RWPE1 (cell line): ENCODE data around the gene IMMP2L.

Experiments used
- CTCF ChIA-PET: fragments of 350-600 bp; sonication (Branson Sonifier 250); formaldehyde crosslinking; extraction: SDS; loops from one replicate; lab custom pipeline; 2021; lab: Yijun Ruan, JAX
- POLR2A ChIA-PET: fragments of 400-600 bp; formaldehyde crosslinking; extraction: SDS; loops from one replicate; lab custom pipeline; 2020; ENCODE audit warnings: antibody characterized with exemption; ENCODE audit not compliant: low non-redundant PET; lab: Yijun Ruan, JAX
- DNase-seq: peaks from one replicate; pipeline ENCODE4 v3.0.0; 2012; ENCODE audit warnings: low spot score
- H3K27ac ChIP-seq: fragments of 450-650 bp; 2 replicates; pipeline ENCODE4 v1.5.1; 2017
- TF ChIP-seq, protein P1 (sequence below): fragments of 450-650 bp; conservative IDR thresholded peaks from 2 replicates; pipeline ENCODE4 v1.5.1; 2017; ENCODE audit warnings: low read depth, mild to moderate bottlenecking

The IMMP2L gene

DNA sequence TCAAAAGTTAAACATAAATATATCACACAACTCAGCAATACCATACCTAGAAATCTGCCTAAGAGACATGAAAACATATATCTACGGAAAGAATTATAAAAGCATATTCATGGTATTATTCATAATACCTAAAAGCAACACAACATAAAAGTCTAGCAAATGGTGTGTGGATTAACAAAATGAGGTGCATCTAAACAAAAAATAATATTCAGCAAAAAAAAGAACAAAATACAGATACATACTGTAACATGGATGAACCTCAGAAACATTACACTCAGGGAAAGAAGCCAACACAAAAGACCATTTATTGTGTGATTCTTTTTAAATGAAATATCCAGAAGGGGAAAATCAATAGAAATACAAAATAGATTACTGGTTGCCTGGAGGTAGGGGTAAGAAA, 155.0 kb downstream of the IMMP2L start:
- TF ChIP-seq, protein P1, sequence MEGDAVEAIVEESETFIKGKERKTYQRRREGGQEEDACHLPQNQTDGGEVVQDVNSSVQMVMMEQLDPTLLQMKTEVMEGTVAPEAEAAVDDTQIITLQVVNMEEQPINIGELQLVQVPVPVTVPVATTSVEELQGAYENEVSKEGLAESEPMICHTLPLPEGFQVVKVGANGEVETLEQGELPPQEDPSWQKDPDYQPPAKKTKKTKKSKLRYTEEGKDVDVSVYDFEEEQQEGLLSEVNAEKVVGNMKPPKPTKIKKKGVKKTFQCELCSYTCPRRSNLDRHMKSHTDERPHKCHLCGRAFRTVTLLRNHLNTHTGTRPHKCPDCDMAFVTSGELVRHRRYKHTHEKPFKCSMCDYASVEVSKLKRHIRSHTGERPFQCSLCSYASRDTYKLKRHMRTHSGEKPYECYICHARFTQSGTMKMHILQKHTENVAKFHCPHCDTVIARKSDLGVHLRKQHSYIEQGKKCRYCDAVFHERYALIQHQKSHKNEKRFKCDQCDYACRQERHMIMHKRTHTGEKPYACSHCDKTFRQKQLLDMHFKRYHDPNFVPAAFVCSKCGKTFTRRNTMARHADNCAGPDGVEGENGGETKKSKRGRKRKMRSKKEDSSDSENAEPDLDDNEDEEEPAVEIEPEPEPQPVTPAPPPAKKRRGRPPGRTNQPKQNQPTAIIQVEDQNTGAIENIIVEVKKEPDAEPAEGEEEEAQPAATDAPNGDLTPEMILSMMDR = no peak
- DNase-seq = no peak
- CTCF ChIA-PET = no interaction called here
- no peak overlapping the region for H3K27ac ChIP-seq
- POLR2A ChIA-PET = no interaction called here

GRCh38 chr7:111405621-111406020, 156.7 kb downstream of the IMMP2L start:
- H3K27ac ChIP-seq = no peak overlapping the region
- CTCF ChIA-PET = no interaction called here
- TF ChIP-seq, protein P1 = no peak
- no peak for DNase-seq
- POLR2A ChIA-PET = no interaction called here

DNA sequence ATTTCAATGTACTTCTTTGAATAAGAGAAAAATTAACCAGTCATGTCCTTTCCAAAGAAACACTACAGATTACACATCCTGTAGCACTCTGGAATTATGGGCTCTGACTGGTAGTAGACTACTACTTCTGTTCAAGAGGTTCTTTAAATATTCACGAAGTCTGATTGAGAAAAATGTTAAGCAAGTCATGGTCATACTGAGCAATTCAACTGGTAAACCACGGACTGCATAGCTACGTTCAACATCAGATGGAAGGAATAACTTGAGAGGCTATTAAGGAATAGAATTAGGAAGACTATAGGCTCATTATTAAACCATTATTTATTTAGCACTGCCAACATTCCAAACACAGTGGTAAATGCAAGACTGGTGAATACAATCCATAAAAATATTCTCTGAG, 160.8 kb downstream of the IMMP2L start:
- H3K27ac ChIP-seq = no peak overlapping the region
- ChIA-PET POLR2A (no interaction called here), CTCF (no interaction called here)
- TF ChIP-seq, protein P1 = no peak
- DNase-seq = no peak

GRCh38 chr7:111400088-111400487, 162.2 kb downstream of the IMMP2L start:
- ChIA-PET POLR2A (no interaction called here), CTCF (no interaction called here)
- DNase-seq = no peak

GRCh38 chr7:111394891-111395290, 167.4 kb downstream of the IMMP2L start:
- TF ChIP-seq, protein P1 = no peak
- DNase-seq = no peak
- CTCF ChIA-PET = interaction anchor here (0.7 kb wide), 1 partner anchor 97 kb away, joined by 3 read pairs; no protein-coding TSS in a partner anchor
- POLR2A ChIA-PET = no interaction called here
- no peak overlapping the region for H3K27ac ChIP-seq

More at GRCh38 chr7:111400088-111400487, 162.2 kb downstream of the IMMP2L start:
- no peak overlapping the region for H3K27ac ChIP-seq
- TF ChIP-seq, protein P1 = no peak

DNA sequence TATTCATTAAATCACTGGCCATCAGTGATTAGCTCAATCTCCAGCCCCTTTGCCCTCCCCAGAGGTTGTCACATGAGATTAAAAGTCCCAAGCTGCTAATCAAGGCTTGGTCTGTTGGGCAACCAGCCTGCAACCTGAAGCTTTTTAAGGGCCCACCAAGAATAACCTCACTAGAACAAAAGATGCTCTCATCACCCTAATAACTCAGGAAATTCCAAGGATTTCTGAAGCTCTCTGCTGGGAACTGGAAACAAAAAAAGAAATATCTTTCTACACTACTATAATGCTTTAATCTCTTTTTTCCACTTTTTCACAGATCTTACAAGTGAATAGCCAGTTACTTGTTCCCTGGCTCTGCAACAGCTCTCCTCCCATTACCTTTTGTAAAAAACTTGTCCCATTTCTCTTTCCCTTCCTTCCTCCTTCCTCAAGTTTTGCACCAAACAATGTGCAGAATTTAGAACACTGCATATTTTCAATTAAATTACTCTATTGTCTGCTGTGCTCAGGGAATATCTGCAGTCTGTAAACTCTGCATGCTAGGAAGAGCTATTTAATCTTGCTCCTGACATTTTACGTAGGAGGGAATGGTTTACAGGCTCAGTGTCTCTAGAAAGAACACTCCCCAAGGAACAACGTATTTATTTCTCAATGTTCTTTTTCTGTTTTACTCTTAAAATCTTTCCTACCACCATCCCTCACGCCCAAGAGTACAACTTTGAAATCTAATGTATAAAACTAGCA, 169.1 kb downstream of the IMMP2L start:
- POLR2A ChIA-PET = no interaction called here
- TF ChIP-seq, protein P1 = no peak

More for the DNA sequence above, 169.1 kb downstream of the IMMP2L start:
- DNase-seq = no peak
- H3K27ac ChIP-seq = no peak overlapping the region
- CTCF ChIA-PET = no interaction called here
